Retinal pigment epithelial cell (primary cell): ENCODE results near the gene NSMF.
A peak's percentile ranks its signal among the peaks of the same experiment; 100 is the strongest.

ENCODE experiments used
- DNase-seq: peaks from one replicate; pipeline ENCODE4 v3.0.0-alpha.2; 2010; ENCODE audit warnings: low read depth
- H3K4me3 ChIP-seq: 2 replicates; pipeline ENCODE4 v1.5.1; 2011; ENCODE audit warnings: mild to moderate bottlenecking, low read length, control low read depth, moderate library complexity
- CTCF ChIP-seq: conservative IDR thresholded peaks from 2 replicates; pipeline ENCODE4 v1.5.1; 2011; ENCODE audit warnings: low read depth, low read length, control low read depth, inconsistent platforms

The NSMF gene

GRCh38 chr9:137485343-137486140 lies 26.4 kb upstream of the NSMF start:
- H3K4me3 ChIP-seq: no peak overlapping the region
- TF ChIP-seq CTCF: no peak
- DNase-seq: no peak

- H3K4me3 ChIP-seq: no peak overlapping the region
- TF ChIP-seq CTCF: no peak
These were observed 25.6 kb upstream of the NSMF start for GRCh38 chr9:137484551-137485315.

GRCh38 chr9:137482094-137482781 lies 23.1 kb upstream of the NSMF start:
- H3K4me3 ChIP-seq: no peak overlapping the region
- TF ChIP-seq CTCF: no peak
- peak; percentile 14 for DNase-seq

More at GRCh38 chr9:137484551-137485315, 25.6 kb upstream of the NSMF start:
- no peak for DNase-seq

GRCh38 chr9:137480686-137481683 lies 21.9 kb upstream of the NSMF start:
- H3K4me3 ChIP-seq: no peak overlapping the region
- DNase-seq: no peak
- TF ChIP-seq CTCF: no peak

GRCh38 chr9:137479892-137480685 lies 21.0 kb upstream of the NSMF start:
- H3K4me3 ChIP-seq: no peak overlapping the region
- DNase-seq: no peak
- TF ChIP-seq CTCF: no peak
